ENCODE measurements around the gene FAM53A. TPM values are rescaled to one million over a fixed set of nuclear protein-coding genes. Genes with fewer than 3 reads are reported as not detected.
A peak's percentile ranks its signal among the peaks of the same experiment; 100 is the strongest.

The FAM53A gene
- total and polyA plus RNA-seq, 2 of the 4 experiments (the other 2 are of a cell fraction): 2.0 to 3.1 TPM

DNA sequence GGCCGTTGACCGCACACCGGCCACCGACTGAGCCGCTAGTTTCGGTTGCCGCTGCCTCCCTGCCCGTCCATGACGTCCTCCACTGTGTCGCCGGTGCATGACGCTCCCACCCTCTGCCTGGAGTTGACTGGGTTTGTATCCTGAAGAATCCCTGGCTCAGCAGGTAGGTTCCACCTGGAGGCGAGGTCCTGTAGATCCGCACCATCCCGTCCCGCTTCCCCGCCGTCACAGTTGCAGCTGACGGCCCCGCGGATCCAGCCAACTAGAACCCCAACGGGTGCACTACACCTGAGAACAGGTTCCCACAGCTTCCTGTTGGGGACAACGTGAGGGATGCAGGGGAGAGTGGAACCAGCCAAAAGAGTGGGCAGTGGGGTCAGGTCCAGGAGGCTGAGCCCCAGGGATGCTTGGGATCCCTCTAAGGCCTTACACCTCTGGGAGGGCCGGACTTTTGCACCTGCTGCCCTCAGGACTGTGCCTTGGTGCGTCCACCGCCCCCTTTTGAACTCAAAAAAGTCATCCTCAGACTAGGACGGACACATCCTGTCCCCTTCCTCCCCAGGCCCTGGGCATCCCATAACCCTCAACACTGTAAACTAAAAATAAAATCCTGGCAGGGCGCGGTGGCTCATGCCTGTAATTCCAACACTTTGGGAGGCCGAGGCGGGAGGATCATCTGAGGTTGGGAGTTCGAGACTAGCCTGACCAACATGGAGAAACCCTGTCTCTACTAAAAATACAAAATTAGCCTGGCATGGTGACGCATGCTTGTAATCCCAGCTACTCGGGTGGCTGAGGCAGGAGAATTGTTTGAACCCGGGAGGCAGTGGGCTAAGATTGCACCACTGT lies 29.1 kb upstream of the FAM53A start:
- Histone ChIP-seq H4K5ac (ENCODE audit: low read depth, low read length) (peak overlapping the region; percentile 31), H3K9me1 (ENCODE audit: insufficient read depth, low read length) (peaks cover 10% of the 10 kb centered on the region; the same call in 1 of the 2 replicates), H3K18ac (ENCODE audit: low read depth, low read length) (no peak overlapping the region), H3K27me3 (ENCODE audit: control insufficient read depth, insufficient read depth, low read length) (no peaks in the 10 kb centered on the region), H3K9ac (ENCODE audit: low read depth, low read length) (peak overlapping the region; percentile 64), H3K79me1 (ENCODE audit: low read depth in 1 of 2, low read length in 2 of 2) (peaks cover 19 to 81% of the 10 kb centered on the region in 2 experiments), H2BK15ac (ENCODE audit: low read depth, low read length) (no peak overlapping the region), H3K4me3 (ENCODE audit: insufficient read depth, low read depth, low read length) (peak overlapping the region; percentile 92), H4K20me1 (ENCODE audit: insufficient read depth, low read length) (peaks cover 37% of the 10 kb centered on the region), H2AK5ac (ENCODE audit: low read depth, low read length) (peak overlapping the region; percentile 96), H3K9me3 (ENCODE audit: control insufficient read depth, insufficient read depth, low read length) (no peaks in the 10 kb centered on the region), H3K23ac (ENCODE audit: low read depth, low read length) (peak overlapping the region; percentile 88), H3K4me1 (ENCODE audit: control insufficient read depth, insufficient read depth, low read length) (peaks cover 11% of the 10 kb centered on the region), H3K14ac (replicated peaks; ENCODE audit: low read depth, low read length) (peak overlapping the region; percentile 79), H2AK9ac (replicated peaks; ENCODE audit: low read depth, low read length, poor library complexity) (peak overlapping the region; percentile 91), H3K4ac (ENCODE audit: low read depth, low read length) (peak overlapping the region; percentile 88), H4K8ac (ENCODE audit: low read depth in 2 of 2, low read length in 2 of 2) (peak overlapping the region; percentile 71 to 91), H3K27ac (ENCODE audit: insufficient read depth, low read length) (peak overlapping the region; percentile 8; the same call in 1 of the 2 replicates), H2AFZ (replicated peaks; ENCODE audit: low read length, poor library complexity) (peak overlapping the region; percentile 95), H2BK120ac (ENCODE audit: low read depth, low read length) (no peak overlapping the region), H3K56ac (ENCODE audit: extremely low read depth, insufficient read depth, low read length) (no peak overlapping the region), H4K91ac (ENCODE audit: insufficient read depth, low read depth, low read length) (peak overlapping the region; percentile 57), H2BK5ac (ENCODE audit: low read depth, low read length, poor library complexity, severe bottlenecking) (peak overlapping the region; percentile 2), H3K36me3 (ENCODE audit: control insufficient read depth, insufficient read depth, low read length) (peaks cover 14% of the 10 kb centered on the region), H2BK20ac (ENCODE audit: low read depth, low read length) (no peak overlapping the region), H3K4me2 (ENCODE audit: low read depth, low read length) (peak overlapping the region; percentile 87)
- BruUV-seq (replicated peaks): no TSS peak
- intact Hi-C loops (cut with micrococcal nuclease) (no loop called here), in situ Hi-C loops (cut with MboI; ENCODE audit: low sequenced_read_pairs) (no loop called here), dilution Hi-C loops (cut with HindIII; ENCODE audit: low sequenced_read_pairs, unreplicated experiment) (no loop called here)
- ChIA-PET CTCF (interaction anchor here (0.5 kb wide), 1 partner anchor 12 kb away, joined by 4 read pairs; no protein-coding TSS in a partner anchor), POLR2A (ENCODE audit: unreplicated experiment) (no interaction called here)
- no peak for TF ChIP-seq CHD1 (IDR thresholded peaks at IDR 0.05; ENCODE audit: low read depth, low read length)
- TF ChIP-seq MAFK (IDR thresholded peaks at IDR 0.05; ENCODE audit: low read depth, low read length): no peak
- TF ChIP-seq, protein P1, sequence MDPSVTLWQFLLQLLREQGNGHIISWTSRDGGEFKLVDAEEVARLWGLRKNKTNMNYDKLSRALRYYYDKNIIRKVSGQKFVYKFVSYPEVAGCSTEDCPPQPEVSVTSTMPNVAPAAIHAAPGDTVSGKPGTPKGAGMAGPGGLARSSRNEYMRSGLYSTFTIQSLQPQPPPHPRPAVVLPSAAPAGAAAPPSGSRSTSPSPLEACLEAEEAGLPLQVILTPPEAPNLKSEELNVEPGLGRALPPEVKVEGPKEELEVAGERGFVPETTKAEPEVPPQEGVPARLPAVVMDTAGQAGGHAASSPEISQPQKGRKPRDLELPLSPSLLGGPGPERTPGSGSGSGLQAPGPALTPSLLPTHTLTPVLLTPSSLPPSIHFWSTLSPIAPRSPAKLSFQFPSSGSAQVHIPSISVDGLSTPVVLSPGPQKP (IDR thresholded peaks at IDR 0.05; ENCODE audit: borderline replicate concordance, low read depth, low read length): no peak
- no peak for TF ChIP-seq NFE2L2 (IDR thresholded peaks at IDR 0.05; ENCODE audit: low read depth, low read length)
- WGBS, 2 experiments (ENCODE audit: extremely low coverage in 2 of 2, insufficient read length in 1 of 2): 27% methylated on average over 20 of the region's 35 CpGs; no CpG with 5 or more reads in 1 of the 2 experiments
- ATAC-seq (ENCODE audit: low read depth): no peak
- DNase-seq: no peak
